GM12873 (cell line): ENCODE measurements around the gene PPP2R5A.

Experiments used
- CTCF ChIP-seq: IDR thresholded peaks from 2 replicates; pipeline ENCODE4 v1.5.1; 2012; ENCODE audit warnings: low read depth, mild to moderate bottlenecking, moderate library complexity, low read length, control low read depth; ENCODE audit not compliant: insufficient read depth; ENCODE audit errors: missing control alignments

Gene PPP2R5A

GRCh38 chr1:212285685-212286555 is 710 bp downstream of the PPP2R5A start:
- TF ChIP-seq CTCF = no peak

- TF ChIP-seq CTCF = no peak
These were observed 1.4 kb downstream of the PPP2R5A start for GRCh38 chr1:212286556-212287131.

- TF ChIP-seq CTCF = no peak
These were observed 2.2 kb downstream of the PPP2R5A start for GRCh38 chr1:212287261-212287895.

- no peak for TF ChIP-seq CTCF
These were observed 3.4 kb downstream of the PPP2R5A start for GRCh38 chr1:212288615-212289014.

GRCh38 chr1:212289262-212290077 is 4.3 kb downstream of the PPP2R5A start:
- TF ChIP-seq CTCF = no peak

GRCh38 chr1:212290608-212291007 is 5.4 kb downstream of the PPP2R5A start:
- no peak for TF ChIP-seq CTCF
